Astrocyte (in vitro differentiated cells and primary cell): ENCODE data around the gene CEP20. TPM values are rescaled to one million over a fixed set of nuclear protein-coding genes. Genes with fewer than 3 reads are reported as not detected.

Experiments
- DNase-seq: peaks from one replicate; pipeline ENCODE4 v3.0.0-alpha.2; 2010; ENCODE audit warnings: low read depth
- FAIRE-seq: peaks from 2 replicates; lab custom pipeline; 2011; peaks lifted over from hg19 to GRCh38; lab: Jason Lieb, UNC
- H2AFZ ChIP-seq: 2 replicates; pipeline ENCODE4 v1.6.0; 2012; ENCODE audit warnings: low read depth, low read length, inconsistent platforms
- H3K27ac ChIP-seq: 2 replicates; pipeline ENCODE4 v1.5.1; 2011; ENCODE audit warnings: low read depth, low read length, inconsistent platforms
- H3K27me3 ChIP-seq: 2 replicates; pipeline ENCODE4 v1.6.0; 2011; ENCODE audit warnings: low read length, inconsistent platforms; ENCODE audit not compliant: insufficient read depth
- H3K36me3 ChIP-seq: 2 replicates; pipeline ENCODE4 v1.5.1; 2011; ENCODE audit warnings: low read length, inconsistent platforms; ENCODE audit not compliant: insufficient read depth
- H3K4me1 ChIP-seq: 2 replicates; pipeline ENCODE4 v1.5.1; 2011; ENCODE audit warnings: low read length, inconsistent platforms; ENCODE audit not compliant: insufficient read depth
- H3K4me2 ChIP-seq: 2 replicates; pipeline ENCODE4 v1.6.0; 2012; ENCODE audit warnings: low read length, inconsistent platforms
- H3K4me3 ChIP-seq: 2 replicates; pipeline ENCODE4 v1.5.1; 2011; ENCODE audit warnings: low read depth, mild to moderate bottlenecking, low read length, inconsistent platforms; ENCODE audit not compliant: insufficient read depth
- H3K79me2 ChIP-seq: 2 replicates; pipeline ENCODE4 v1.6.0; 2012; ENCODE audit warnings: mild to moderate bottlenecking, low read length, inconsistent platforms; ENCODE audit not compliant: insufficient read depth
- H3K9ac ChIP-seq: 2 replicates; pipeline ENCODE4 v1.6.0; 2012; ENCODE audit warnings: mild to moderate bottlenecking, low read length, inconsistent platforms
- H3K9me3 ChIP-seq: 2 replicates; pipeline ENCODE4 v1.5.1; 2012; ENCODE audit warnings: low read depth, mild to moderate bottlenecking, low read length, inconsistent platforms; ENCODE audit not compliant: insufficient read depth
- H4K20me1 ChIP-seq: 2 replicates; pipeline ENCODE4 v1.6.0; 2012; ENCODE audit warnings: low read length, inconsistent platforms; ENCODE audit not compliant: insufficient read depth
- H3K27ac Mint-ChIP-seq: one replicate; pipeline ENCODE4 v1.8.0; 2021; ENCODE audit warnings: mild to moderate bottlenecking, mixed read lengths; ENCODE audit not compliant: unreplicated experiment
- H3K27me3 Mint-ChIP-seq: one replicate; pipeline ENCODE4 v1.8.0; 2021; ENCODE audit warnings: low read depth, mixed read lengths; ENCODE audit not compliant: unreplicated experiment
- H3K36me3 Mint-ChIP-seq: one replicate; pipeline ENCODE4 v1.8.0; 2021; ENCODE audit warnings: low read depth, mixed read lengths; ENCODE audit not compliant: unreplicated experiment
- H3K4me1 Mint-ChIP-seq: one replicate; pipeline ENCODE4 v1.8.0; 2021; ENCODE audit warnings: low read depth, mixed read lengths; ENCODE audit not compliant: unreplicated experiment
- H3K4me3 Mint-ChIP-seq: one replicate; pipeline ENCODE4 v1.8.0; 2021; ENCODE audit warnings: mild to moderate bottlenecking, moderate library complexity, mixed read lengths; ENCODE audit not compliant: unreplicated experiment
- H3K9me3 Mint-ChIP-seq: one replicate; pipeline ENCODE4 v1.8.0; 2021; ENCODE audit warnings: mild to moderate bottlenecking, mixed read lengths; ENCODE audit not compliant: unreplicated experiment
- EZH2 ChIP-seq: IDR thresholded peaks from 2 replicates; pipeline ENCODE4 v1.6.1; 2012; ENCODE audit warnings: mild to moderate bottlenecking, low read length, inconsistent platforms; ENCODE audit not compliant: insufficient read depth
- total RNA-seq: library from RNA; stranded (reverse); gene quantifications from 2 replicates; pipeline ENCODE4 v1.2.1, GENCODE V29; 2021
- TF ChIP-seq, protein P1 (sequence below): IDR thresholded peaks from 2 replicates; pipeline ENCODE4 v1.5.1; 2011; ENCODE audit warnings: low read depth, mild to moderate bottlenecking, inconsistent platforms, low read length, moderate library complexity; ENCODE audit not compliant: insufficient read depth

Gene CEP20
- total RNA-seq, 1 donor from 2014 or later = 27.5 TPM

- Mint-ChIP-seq H3K36me3 (no peaks in the 10 kb centered on the region), H3K27me3 (peaks cover 2% of the 10 kb centered on the region), H3K4me1 (no peaks in the 10 kb centered on the region), H3K27ac (no peak overlapping the region), H3K9me3 (peaks cover 3% of the 10 kb centered on the region), H3K4me3 (no peak overlapping the region)
- Histone ChIP-seq H3K27me3 (no peaks in the 10 kb centered on the region), H3K27ac (no peak overlapping the region), H3K4me3 (no peak overlapping the region), H2AFZ (no peak overlapping the region), H4K20me1 (no peaks in the 10 kb centered on the region), H3K9me3 (peaks cover 4% of the 10 kb centered on the region), H3K4me1 (no peaks in the 10 kb centered on the region), H3K36me3 (no peaks in the 10 kb centered on the region), H3K79me2 (no peaks in the 10 kb centered on the region), H3K9ac (no peak overlapping the region), H3K4me2 (no peak overlapping the region)
- no peak for TF ChIP-seq EZH2
- TF ChIP-seq, protein P1, sequence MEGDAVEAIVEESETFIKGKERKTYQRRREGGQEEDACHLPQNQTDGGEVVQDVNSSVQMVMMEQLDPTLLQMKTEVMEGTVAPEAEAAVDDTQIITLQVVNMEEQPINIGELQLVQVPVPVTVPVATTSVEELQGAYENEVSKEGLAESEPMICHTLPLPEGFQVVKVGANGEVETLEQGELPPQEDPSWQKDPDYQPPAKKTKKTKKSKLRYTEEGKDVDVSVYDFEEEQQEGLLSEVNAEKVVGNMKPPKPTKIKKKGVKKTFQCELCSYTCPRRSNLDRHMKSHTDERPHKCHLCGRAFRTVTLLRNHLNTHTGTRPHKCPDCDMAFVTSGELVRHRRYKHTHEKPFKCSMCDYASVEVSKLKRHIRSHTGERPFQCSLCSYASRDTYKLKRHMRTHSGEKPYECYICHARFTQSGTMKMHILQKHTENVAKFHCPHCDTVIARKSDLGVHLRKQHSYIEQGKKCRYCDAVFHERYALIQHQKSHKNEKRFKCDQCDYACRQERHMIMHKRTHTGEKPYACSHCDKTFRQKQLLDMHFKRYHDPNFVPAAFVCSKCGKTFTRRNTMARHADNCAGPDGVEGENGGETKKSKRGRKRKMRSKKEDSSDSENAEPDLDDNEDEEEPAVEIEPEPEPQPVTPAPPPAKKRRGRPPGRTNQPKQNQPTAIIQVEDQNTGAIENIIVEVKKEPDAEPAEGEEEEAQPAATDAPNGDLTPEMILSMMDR = no peak
- DNase-seq (no peak), FAIRE-seq (no peak)
Measured at GRCh38 chr16:15906439-15906838, 18.0 kb upstream of the CEP20 start.

- no peak overlapping the region for H3K4me3 ChIP-seq
- H3K9me3 ChIP-seq = peaks cover 4% of the 10 kb centered on the region
- H3K9ac ChIP-seq = no peak overlapping the region
- H3K4me2 ChIP-seq = no peak overlapping the region
- H3K27me3 ChIP-seq = no peaks in the 10 kb centered on the region
- H2AFZ ChIP-seq = no peak overlapping the region
- H3K36me3 ChIP-seq = no peaks in the 10 kb centered on the region
- H3K4me1 ChIP-seq = peaks cover 11% of the 10 kb centered on the region
- no peak for TF ChIP-seq EZH2
- TF ChIP-seq, protein P1 = no peak
- DNase-seq = no peak
- peaks cover 9% of the 10 kb centered on the region for H3K4me1 Mint-ChIP-seq
- no peaks in the 10 kb centered on the region for H3K36me3 Mint-ChIP-seq
- H3K79me2 ChIP-seq = no peaks in the 10 kb centered on the region
- H3K27ac ChIP-seq = no peak overlapping the region
- H3K9me3 Mint-ChIP-seq = peaks cover 3% of the 10 kb centered on the region
- H3K27ac Mint-ChIP-seq = no peak overlapping the region
- no peaks in the 10 kb centered on the region for H4K20me1 ChIP-seq
- H3K27me3 Mint-ChIP-seq = peaks cover 2% of the 10 kb centered on the region
- no peak for FAIRE-seq
- H3K4me3 Mint-ChIP-seq = no peak overlapping the region
Measured at GRCh38 chr16:15903960-15904359, 15.6 kb upstream of the CEP20 start.

DNA sequence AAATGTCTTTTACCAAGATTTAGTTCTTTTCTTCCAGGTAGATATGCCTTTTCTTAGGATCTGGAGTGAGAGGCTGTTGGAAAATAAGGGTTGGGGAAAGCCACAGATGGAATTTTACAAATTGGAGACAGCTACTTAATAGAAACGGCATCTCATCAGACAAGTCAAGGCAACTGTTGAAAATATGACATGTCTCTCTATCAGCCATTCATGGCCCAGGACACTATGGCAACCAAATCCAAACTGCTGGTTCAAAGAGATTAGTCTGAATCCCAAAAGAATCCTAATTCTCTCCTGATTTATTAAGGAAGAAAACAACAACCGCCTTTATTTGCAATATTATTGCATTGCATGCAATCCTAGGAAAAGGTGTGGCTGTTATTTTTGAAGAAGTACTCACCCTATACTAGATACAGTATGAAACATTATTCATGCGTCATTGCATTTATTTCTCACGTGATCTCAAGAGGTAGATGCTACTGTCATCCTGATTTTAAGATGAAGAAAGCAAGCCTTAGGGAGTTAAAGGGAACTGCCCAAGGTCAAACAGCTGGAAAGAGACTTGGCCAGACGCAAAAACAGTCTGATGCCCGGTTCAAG lies 12.6 kb upstream of the CEP20 start:
- no peak for FAIRE-seq

More for the DNA sequence above, 12.6 kb upstream of the CEP20 start:
- no peak overlapping the region for H2AFZ ChIP-seq
- Mint-ChIP-seq H3K36me3 (no peaks in the 10 kb centered on the region), H3K4me3 (no peak overlapping the region), H3K4me1 (peaks cover 9% of the 10 kb centered on the region), H3K9me3 (peaks cover 1% of the 10 kb centered on the region), H3K27ac (no peak overlapping the region), H3K27me3 (peaks cover 2% of the 10 kb centered on the region)
- H3K4me3 ChIP-seq = no peak overlapping the region
- H3K4me2 ChIP-seq = no peak overlapping the region
- TF ChIP-seq, protein P1 = no peak
- TF ChIP-seq EZH2 = no peak
- H3K36me3 ChIP-seq = no peaks in the 10 kb centered on the region
- no peaks in the 10 kb centered on the region for H4K20me1 ChIP-seq
- H3K27ac ChIP-seq = no peak overlapping the region
- no peaks in the 10 kb centered on the region for H3K27me3 ChIP-seq
- no peak for DNase-seq
- no peaks in the 10 kb centered on the region for H3K79me2 ChIP-seq
- peaks cover 20% of the 10 kb centered on the region for H3K4me1 ChIP-seq
- no peak overlapping the region for H3K9ac ChIP-seq
- no peaks in the 10 kb centered on the region for H3K9me3 ChIP-seq
